Fibroblast of upper back skin (primary cell): ENCODE results near the gene KRT80.
A peak's percentile ranks its signal among the peaks of the same experiment; 100 is the strongest.

ENCODE experiments used
- DNase-seq: peaks from one replicate; pipeline ENCODE4 v3.0.0-alpha.2; 2013

Gene KRT80

GRCh38 chr12:52210186-52210924 is 18.5 kb upstream of the KRT80 start:
- DNase-seq, result peak; percentile 86

- no peak for DNase-seq
Measured at GRCh38 chr12:52209321-52209720, 17.5 kb upstream of the KRT80 start.

- DNase-seq, result no peak
Measured at GRCh38 chr12:52208424-52209165, 16.8 kb upstream of the KRT80 start.

GRCh38 chr12:52207895-52208294 is 16.1 kb upstream of the KRT80 start:
- peak; percentile 80 for DNase-seq

DNA sequence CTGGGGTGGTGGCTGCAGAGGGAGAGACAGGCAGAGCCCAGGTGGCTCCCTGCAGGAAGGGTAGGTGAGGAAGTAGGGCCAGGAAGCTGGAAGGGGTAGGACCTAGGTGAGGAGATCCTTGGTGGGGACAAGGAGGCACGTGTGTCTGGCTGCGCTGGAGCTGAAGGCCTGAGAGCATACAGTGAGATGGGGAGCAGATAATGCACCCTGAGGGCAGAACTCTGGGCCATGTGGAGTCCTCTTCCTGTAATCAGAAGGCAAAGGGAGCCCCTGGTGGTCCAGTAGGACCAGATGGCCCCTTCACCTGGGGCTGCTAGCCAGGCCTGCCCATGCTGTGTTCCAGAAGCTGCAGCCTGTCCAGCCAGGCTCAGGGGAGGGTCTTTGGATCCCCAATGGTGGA is 15.3 kb upstream of the KRT80 start:
- no peak for DNase-seq

- DNase-seq, result no peak
Measured at GRCh38 chr12:52206304-52207040, 14.7 kb upstream of the KRT80 start.

- no peak for DNase-seq
Measured at GRCh38 chr12:52205612-52206303, 13.9 kb upstream of the KRT80 start.

DNA sequence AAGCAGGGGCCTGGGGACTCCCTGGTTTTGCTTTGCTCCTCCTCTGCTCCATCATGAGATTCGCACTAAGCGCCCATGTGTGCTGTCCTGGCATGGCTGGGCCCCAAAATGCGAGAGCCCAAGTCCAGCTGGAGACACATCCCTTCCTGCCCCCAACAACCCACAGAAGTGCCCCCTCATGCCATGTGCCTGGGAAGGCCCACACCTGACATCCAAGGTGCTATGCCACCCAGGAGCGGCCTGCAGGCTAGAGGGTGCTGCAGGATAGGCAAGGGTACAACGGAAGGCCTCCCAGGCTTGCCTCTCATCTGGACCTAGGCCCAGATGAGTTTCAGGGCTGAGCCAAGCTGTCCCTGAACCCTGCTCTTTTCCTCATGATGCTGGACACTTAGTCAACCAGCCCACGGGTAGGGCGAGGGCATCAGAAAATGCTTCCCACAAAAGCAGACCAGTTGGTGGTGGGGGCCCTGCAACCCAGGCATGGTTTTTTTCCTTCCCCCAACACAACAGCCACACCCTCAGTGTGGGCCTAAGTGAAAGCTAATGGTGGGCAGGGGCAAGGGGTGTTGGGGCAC is 13.2 kb upstream of the KRT80 start:
- no peak for DNase-seq

DNA sequence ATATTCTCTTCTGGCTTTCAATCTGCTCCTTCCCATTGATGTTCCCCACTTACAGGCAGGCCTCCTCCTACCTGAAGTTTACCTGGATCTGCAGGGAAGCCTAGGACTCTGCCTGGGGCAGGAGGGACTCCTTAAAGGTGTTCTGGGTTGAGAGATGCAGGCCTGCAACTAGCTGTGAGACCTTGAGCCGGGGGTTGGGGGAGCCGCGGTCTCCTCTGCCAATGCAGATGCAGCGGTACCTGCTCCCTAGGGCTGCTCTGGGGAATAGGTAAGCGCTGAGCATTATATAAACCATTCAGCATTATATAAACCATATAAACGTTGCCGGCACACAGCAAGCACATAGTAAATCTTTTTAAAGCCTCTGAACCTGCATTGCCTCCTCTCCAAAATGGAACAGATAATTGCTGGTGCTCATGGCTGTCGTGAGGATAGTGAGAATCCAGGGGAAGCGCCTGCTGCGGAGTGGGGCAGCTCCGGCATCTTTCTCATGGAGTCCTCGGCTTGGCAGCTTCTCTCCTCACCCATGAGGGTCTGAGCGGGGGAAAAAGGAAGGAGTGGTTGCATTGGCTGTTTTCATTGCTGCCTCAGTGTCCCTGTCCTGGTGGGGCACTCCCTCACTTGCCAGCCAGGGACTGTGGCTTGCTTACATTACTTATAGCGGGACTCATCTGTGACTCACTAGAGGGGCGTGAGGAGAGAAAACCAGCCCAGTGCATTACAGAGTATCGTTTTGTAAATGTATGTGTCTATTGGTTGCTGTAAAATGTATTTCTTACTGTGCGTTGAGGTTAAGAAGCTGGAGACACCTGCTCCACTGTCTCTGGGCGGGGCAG is 12.5 kb upstream of the KRT80 start:
- DNase-seq, result peak; percentile 65

DNA sequence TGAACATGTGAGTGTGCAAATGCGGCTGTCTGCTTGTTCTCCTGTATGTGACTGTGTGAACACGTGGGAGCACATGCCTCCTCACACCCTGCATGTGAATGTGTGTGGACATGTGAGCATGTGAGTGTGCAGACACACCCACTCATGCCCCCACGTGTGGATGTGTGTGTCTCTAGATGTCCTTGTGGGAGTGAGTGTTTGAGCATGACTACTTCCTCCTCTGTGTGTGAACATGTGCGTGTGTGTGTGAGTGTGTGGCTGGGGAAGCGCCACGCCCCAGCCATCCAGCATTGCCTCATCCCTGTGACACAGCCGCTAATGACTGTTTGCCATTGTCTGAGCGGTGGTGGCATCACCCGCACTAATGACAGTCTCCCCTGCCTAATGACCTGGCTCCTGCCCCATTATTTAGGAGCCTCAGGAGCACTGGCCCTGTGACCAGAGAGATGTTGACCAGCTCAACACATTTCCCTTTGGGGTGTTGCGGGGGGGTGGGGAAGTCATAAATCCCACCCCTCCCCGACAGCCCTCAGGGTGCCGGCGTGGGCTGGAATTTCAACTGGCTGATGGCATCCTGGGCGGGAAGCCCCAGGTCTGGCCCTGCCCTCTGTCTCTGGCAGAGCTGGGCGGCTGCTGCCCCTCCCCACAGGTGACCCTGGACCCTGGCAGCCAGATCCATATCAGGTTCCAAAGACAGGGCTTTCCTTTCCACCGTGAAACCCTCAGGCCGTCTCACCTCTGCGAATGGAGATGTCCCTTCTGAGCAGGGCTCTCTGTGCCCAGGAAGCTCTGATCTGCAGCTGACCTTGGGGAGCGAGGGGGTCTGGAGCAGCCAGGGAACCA is 11.5 kb upstream of the KRT80 start:
- peak; percentile 79 for DNase-seq

DNA sequence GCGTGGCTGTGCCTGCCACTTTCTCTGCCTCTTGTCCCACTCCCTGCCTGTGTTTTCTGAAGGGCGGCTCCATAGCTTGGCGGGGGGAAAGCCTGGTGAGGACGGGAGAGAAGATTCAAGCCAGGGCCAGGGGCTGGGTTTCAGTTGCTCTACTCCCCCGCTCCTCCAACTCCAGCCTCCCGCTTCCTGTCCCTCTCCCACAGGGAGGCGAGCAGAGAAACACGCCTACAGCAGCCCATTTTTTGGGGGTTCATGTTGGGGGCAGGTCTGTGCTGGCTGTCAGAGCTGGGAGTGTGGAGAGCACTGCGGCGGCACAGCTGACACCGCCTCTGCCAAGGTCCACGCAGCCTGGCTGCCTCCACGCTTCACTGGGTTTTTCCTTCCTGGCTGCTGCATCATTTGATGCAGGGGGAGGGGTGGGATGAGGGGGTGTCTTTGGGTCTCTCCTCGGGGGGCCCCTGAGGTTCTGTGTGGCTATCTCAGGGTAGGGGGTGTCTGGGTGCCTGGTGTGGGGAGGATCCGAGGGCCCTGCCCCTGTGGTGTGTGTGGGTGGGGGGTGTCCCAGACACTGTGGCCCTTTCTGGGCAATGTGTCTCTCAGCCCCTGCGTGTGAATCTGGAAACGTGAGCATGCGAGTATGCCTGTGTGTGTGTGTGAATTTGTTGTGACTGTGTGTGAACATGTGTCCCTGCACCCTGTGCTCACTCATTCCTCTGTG is 10.7 kb upstream of the KRT80 start:
- peak; percentile 40 for DNase-seq

DNA sequence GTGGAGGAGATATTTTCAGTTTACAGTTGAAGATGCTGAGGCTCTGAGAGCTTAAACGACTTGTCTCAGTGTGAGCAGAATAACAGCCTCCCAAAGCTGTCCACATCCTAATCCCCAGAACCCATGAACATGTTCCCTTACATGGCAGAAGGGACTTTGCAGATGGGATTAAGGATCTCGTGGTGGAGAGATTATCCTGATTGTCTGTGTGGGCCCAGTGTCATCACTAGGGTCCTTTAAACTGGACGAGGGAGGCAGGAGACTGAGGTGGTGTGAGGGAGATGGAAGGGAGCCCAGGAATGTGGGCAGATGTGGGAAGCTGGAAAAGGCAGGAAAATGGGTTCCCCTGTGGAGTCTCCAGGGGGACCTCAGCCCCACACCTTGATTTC is 9.6 kb upstream of the KRT80 start:
- no peak for DNase-seq

DNA sequence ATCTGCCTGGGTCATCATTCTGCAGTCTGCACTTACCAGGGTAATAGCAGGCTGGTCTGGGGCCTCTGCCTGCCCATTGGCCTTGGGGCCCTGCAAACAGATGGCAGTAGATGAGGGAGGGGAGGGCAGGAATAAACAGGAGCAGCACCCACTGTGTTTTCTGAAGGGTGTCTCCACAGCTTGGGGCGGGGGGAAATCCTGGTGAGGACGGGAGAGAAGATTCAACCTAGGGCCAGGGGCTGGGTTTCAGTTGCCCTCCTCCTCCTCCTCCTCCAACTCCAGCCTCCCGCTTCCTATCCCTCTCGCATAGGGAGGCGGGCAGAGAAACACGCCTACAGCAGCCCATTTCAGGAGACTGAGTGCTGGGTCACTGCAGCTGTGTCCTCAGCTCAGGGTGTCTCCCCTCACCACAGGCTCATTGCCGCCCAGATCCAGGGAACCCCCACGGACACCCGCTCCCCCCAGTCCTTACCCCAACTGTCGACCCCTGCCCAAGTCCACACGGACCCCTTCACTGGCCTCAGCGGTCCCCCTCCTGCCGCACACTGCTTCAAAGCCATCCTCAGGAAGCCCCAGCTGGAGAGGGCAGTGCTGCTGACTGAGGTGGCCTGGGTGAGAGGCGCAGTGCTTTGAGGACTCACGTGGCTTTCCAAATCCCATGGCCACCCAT is 9.1 kb upstream of the KRT80 start:
- DNase-seq, result no peak

GRCh38 chr12:52200086-52200780 is 8.4 kb upstream of the KRT80 start:
- no peak for DNase-seq

DNA sequence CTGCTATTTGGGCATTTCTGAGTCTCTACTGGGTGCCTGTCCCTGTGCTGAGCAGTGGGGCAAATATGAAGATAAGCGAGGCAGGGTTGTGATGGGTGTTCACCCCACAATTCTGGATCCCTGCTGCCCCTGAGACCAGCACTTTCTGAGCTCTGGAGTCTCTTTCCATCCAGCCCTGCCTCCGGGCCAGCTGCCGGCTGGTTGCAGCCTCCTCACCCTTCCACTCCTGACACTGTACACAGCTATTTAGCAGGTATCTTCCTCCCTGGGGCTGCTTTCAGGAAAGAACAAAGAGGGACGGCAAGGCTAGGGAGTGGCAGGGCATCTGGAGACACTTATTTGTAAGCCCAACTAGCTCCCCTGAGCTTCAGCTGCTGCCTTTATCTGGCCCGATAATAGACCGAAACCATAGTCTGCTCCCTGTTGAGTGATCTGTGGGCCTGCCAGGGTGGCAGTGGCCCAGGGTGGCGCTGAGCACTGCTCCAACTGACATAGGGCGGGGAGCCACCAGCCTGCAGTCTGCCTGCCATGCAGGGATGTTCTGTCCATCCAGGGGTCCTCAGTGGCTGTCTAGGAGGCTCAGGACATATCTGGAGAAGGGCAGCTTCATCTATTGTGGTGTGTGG is 7.6 kb upstream of the KRT80 start:
- DNase-seq, result no peak

GRCh38 chr12:52198454-52199215 is 6.8 kb upstream of the KRT80 start:
- DNase-seq, result no peak

DNA sequence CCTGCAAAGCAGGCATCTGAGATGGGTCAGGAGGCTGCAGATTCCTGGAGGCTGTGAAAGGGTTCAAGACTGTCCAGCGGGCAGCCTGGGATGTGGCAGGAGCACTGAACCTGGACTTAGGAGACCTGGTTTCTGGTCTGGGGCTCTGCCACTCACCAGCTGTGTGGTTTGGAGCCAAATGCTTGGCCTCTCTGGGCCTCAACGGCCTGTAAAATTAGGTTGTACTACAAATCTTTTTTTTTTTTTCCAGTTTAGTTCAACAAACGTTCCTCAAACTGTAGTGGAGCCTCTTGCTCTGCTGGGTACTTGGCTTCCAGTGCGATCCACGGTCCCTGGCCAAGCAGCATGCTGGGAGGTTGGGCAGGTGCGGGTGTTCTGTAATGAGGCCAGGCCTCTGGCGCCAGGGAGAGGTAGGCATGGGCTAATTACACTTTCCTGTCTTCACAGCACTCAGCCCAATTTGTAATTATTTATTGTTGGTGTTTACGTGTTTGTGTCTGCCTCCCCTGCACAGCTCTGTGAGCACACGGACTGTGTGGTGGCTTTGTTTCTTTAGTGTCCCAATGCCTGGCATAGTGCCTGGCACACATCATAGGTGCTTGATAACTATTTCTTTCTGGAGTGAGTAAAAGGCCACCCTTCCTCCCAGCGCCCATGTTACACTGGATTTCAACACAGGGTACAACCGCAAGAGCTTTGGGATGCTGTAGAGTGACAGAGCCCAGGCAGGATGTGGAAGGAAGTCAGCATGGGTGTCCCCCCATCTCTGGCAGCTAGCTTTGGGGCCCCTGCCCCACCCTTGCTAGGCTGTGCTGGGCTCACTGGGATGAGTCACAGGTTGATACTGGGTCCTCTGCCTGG is 5.8 kb upstream of the KRT80 start:
- no peak for DNase-seq
